Duodenal mucosa (tissue), 2 donors: Measurements from ENCODE around the gene PPP1R37.

ENCODE experiments used
- H3K27ac ChIP-seq: one replicate; pipeline ENCODE4 v1.7.0; 2013; ENCODE audit warnings: low read depth, low read length
- H3K27me3 ChIP-seq, 2 donors: one replicate each; pipeline ENCODE4 v1.7.0; 2013; ENCODE audit warnings: low read length in 2 of 2, control low read depth in 1 of 2; ENCODE audit not compliant: insufficient read depth in 2 of 2, control insufficient read depth in 1 of 2
- H3K36me3 ChIP-seq, 2 donors: one replicate each; pipeline ENCODE4 v1.7.0; 2013; ENCODE audit warnings: low read length in 2 of 2, control low read depth in 1 of 2; ENCODE audit not compliant: insufficient read depth in 2 of 2, control insufficient read depth in 1 of 2
- H3K4me1 ChIP-seq, 2 donors: one replicate each; pipeline ENCODE4 v1.7.0; 2013; ENCODE audit warnings: low read length in 2 of 2, control low read depth in 1 of 2; ENCODE audit not compliant: insufficient read depth in 2 of 2, control insufficient read depth in 1 of 2
- H3K4me3 ChIP-seq, 2 donors: one replicate each; pipeline ENCODE4 v1.7.0; 2013; ENCODE audit warnings: low read length in 2 of 2, low read depth in 1 of 2
- H3K9ac ChIP-seq, 2 donors: one replicate each; pipeline ENCODE4 v1.7.0; 2013; ENCODE audit warnings: low read length in 2 of 2, low read depth in 1 of 2
- H3K9me3 ChIP-seq, 2 donors: one replicate each; pipeline ENCODE4 v1.7.0; 2013; ENCODE audit warnings: low read length in 2 of 2, control low read depth in 1 of 2; ENCODE audit not compliant: control insufficient read depth in 1 of 2

Gene PPP1R37

GRCh38 chr19:45159210-45159970 lies 66.4 kb downstream of the PPP1R37 start:
- Histone ChIP-seq H3K9ac (no peak overlapping the region), H3K4me1 (peaks cover 8 to 22% of the 10 kb centered on the region in 2 donors), H3K36me3 (no peaks in the 10 kb centered on the region), H3K27ac (no peak overlapping the region), H3K9me3 (no peaks in the 10 kb centered on the region), H3K27me3 (peaks cover 19 to 24% of the 10 kb centered on the region in 2 donors), H3K4me3 (no peak overlapping the region)

DNA sequence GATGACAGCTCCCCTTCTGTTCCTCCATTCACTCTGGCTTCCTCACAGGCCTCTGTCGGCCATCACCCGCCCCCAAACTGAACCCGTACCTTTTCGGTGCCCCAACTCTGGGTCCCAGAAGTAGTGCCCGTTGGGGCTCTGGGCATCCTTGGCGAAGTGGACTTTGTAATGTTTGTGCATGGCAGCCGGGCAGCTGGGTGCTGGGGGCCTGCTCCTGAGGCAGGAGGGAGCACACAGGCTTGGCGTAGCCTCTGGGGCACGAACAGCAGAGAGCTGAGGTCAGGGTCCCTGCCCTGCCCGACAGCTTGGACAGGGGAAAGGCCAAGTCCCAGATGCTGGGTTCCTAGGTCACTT lies 67.0 kb downstream of the PPP1R37 start:
- no peaks in the 10 kb centered on the region for H3K9me3 ChIP-seq
- H3K27me3 ChIP-seq: peaks cover 17 to 22% of the 10 kb centered on the region in 2 donors
- H3K4me1 ChIP-seq: peaks cover 11 to 25% of the 10 kb centered on the region in 2 donors
- H3K27ac ChIP-seq: no peak overlapping the region
- no peak overlapping the region for H3K4me3 ChIP-seq
- no peak overlapping the region for H3K9ac ChIP-seq
- H3K36me3 ChIP-seq: no peaks in the 10 kb centered on the region

GRCh38 chr19:45160870-45161737 lies 68.1 kb downstream of the PPP1R37 start, which contains the start of gene NKPD1:
TSS of gene NKPD1 (minus strand) at chr19:45160982. CDS start at chr19:45160150, 832 bp downstream.
- Histone ChIP-seq H3K9me3 (no peaks in the 10 kb centered on the region), H3K4me1 (peaks cover 11 to 27% of the 10 kb centered on the region in 2 donors), H3K27me3 (peaks cover 17 to 22% of the 10 kb centered on the region in 2 donors), H3K9ac (no peak within 1 kb of the TSS), H3K36me3 (no peaks in the 10 kb centered on the region), H3K4me3 (no peak within 1 kb of the TSS), H3K27ac (no peak within 1 kb of the TSS)

GRCh38 chr19:45161738-45162607 lies 69.0 kb downstream of the PPP1R37 start:
- no peak overlapping the region for H3K27ac ChIP-seq
- H3K4me1 ChIP-seq: peaks cover 11 to 27% of the 10 kb centered on the region in 2 donors
- peaks cover 17 to 22% of the 10 kb centered on the region in 2 donors for H3K27me3 ChIP-seq
- H3K9me3 ChIP-seq: no peaks in the 10 kb centered on the region
- H3K9ac ChIP-seq: no peak overlapping the region
- no peaks in the 10 kb centered on the region for H3K36me3 ChIP-seq
- no peak overlapping the region for H3K4me3 ChIP-seq

- peaks cover 11 to 27% of the 10 kb centered on the region in 2 donors for H3K4me1 ChIP-seq
- no peak overlapping the region for H3K9ac ChIP-seq
- H3K9me3 ChIP-seq: no peaks in the 10 kb centered on the region
- H3K27me3 ChIP-seq: peaks cover 17 to 22% of the 10 kb centered on the region in 2 donors
- H3K36me3 ChIP-seq: no peaks in the 10 kb centered on the region
- H3K4me3 ChIP-seq: no peak overlapping the region
- H3K27ac ChIP-seq: no peak overlapping the region
These were observed 69.7 kb downstream of the PPP1R37 start for GRCh38 chr19:45162608-45163143.

GRCh38 chr19:45163156-45163555 lies 70.2 kb downstream of the PPP1R37 start:
- Histone ChIP-seq H3K4me3 (no peak overlapping the region), H3K9me3 (no peaks in the 10 kb centered on the region), H3K9ac (no peak overlapping the region), H3K27me3 (peaks cover 17 to 22% of the 10 kb centered on the region in 2 donors), H3K36me3 (no peaks in the 10 kb centered on the region), H3K27ac (no peak overlapping the region), H3K4me1 (peaks cover 10 to 24% of the 10 kb centered on the region in 2 donors)

DNA sequence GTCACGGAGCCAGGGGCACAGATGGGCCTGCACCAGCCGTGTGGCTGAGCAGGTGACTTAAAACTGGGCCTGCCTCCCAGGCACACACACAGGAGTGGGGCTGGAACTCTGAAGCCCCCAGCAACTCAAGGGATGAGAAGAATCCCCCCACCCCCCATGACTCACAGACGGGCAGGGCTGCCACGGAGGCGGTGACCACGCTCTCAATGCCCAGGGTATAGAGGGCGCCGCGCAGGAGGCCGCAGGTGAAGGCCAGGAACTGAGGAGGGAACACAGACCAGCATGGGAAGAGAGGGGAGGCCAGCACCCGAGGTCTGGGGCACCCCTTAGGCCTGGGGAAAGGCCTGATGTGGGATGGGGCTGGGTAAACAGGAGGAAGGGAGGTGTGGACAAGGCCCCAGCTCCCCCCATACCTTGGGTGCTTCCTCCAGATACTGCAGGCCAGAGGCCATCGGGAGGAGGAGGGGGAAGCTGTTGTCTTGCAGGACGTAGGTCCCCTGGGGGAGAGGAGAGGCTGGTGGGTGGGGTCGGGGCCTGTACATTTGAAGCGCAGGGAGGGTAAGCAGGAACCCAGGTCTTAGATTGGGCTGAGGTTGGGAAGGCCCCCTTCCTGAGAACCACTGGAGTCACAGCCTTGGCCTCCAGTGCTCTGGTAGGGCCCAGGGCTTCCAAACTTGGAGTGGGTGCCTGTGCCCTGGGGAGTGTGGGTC lies 70.9 kb downstream of the PPP1R37 start:
- Histone ChIP-seq H3K27ac (no peak overlapping the region), H3K27me3 (peaks cover 17% of the 10 kb centered on the region in 2 donors), H3K9ac (no peak overlapping the region), H3K9me3 (no peaks in the 10 kb centered on the region), H3K4me1 (peaks cover 8 to 19% of the 10 kb centered on the region in 2 donors), H3K4me3 (no peak overlapping the region), H3K36me3 (no peaks in the 10 kb centered on the region)

DNA sequence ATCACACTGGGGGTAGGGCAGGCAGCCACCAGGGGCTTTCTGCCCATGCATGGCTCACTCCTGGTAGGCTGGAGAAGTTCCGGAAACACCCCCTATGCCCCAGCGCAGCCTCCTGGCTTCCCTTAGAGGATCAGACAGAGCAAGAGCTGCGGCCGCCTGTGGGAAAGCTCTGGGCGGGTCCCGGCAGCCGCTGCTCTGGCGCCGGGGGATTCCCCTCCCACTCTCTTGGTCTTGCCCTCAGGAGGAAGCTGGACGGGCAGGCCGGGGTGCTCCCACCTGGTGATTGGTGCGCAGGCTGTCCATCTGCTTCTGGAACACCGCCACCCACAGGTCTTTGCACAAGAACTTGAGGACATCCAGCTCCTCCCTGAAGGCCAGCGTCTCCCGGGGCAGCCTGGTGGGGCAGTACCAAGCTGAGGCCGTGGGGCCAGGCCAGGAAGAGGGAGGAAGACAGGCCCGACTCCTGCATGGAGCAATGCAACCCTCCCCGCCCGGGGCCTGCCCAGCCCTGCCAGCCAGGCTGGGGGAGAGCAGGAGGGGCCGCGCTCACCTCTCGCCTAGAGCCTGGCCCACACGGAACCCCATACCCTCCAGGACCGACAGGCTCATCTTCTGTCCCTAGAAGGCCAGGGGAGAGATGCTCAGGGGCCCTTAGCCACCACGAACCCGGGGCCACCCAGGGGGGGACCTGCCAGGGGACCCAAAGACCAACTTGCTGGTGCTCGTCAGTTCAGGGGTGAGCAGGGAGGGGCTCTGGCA lies 71.8 kb downstream of the PPP1R37 start:
- Histone ChIP-seq H3K9ac (no peak overlapping the region), H3K27ac (no peak overlapping the region), H3K27me3 (peaks cover 17% of the 10 kb centered on the region in 2 donors), H3K4me3 (no peak overlapping the region), H3K4me1 (peaks cover 10 to 19% of the 10 kb centered on the region in 2 donors), H3K36me3 (no peaks in the 10 kb centered on the region), H3K9me3 (no peaks in the 10 kb centered on the region)
